Measurements from ENCODE around the gene AFF2. TPM values are rescaled to one million over a fixed set of nuclear protein-coding genes. Genes with fewer than 3 reads are reported as not detected.

The AFF2 gene
- total RNA-seq, 6 donors from 2014 or later = 6.1 to 17.4 (median 9.7) TPM

- 80 to 88% methylated on average over 3 of the region's 3 CpGs for WGBS, 2 donors
- Histone ChIP-seq H3K9me3 (no peaks in the 10 kb centered on the region), H3K27me3 (no peaks in the 10 kb centered on the region), H3K27ac (no peak overlapping the region), H3K4me1 (no peaks in the 10 kb centered on the region), H3K36me3 (no peaks in the 10 kb centered on the region), H3K4me3 (no peak overlapping the region)
- DNase-seq (no peak), ATAC-seq (ENCODE audit: low FRiP score in 2 of 2) (no peak)
- no peak for TF ChIP-seq EP300 (IDR thresholded peaks at IDR 0.05)
- TF ChIP-seq POLR2AphosphoS5 (IDR thresholded peaks at IDR 0.05) = no peak
- no peak for TF ChIP-seq CTCF (IDR thresholded peaks at IDR 0.05)
Measured at GRCh38 chrX:148577741-148578140, 77.3 kb downstream of the AFF2 start.

DNA sequence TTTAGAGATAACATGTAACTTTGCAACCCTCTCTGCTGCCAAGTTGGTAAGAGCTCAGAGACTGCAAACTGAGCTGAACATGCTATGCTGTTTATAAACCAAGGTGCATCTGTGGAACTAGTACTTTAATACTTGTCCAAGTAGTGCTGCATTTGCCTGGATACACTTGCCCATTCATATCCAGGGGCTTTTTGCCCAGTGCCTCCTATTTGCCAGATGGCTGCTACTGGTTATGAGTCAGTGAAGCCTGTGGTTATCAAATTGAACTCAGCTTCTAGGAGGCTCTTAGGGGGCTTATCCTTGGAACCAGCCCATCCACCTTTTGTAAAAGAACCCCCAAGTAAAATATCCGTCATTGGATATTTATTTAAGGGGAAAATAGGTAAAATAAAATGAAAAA is 79.6 kb downstream of the AFF2 start:
- no peaks in the 10 kb centered on the region for H3K4me1 ChIP-seq
- no peak for ATAC-seq (ENCODE audit: low FRiP score in 2 of 2)
- 0% methylated on average over 1 of the region's 1 CpG for whole genome bisulfite sequencing, 2 donors
- no peaks in the 10 kb centered on the region for H3K27me3 ChIP-seq
- no peak for DNase-seq
- no peaks in the 10 kb centered on the region for H3K9me3 ChIP-seq
- TF ChIP-seq EP300 (IDR thresholded peaks at IDR 0.05) (no peak), POLR2AphosphoS5 (IDR thresholded peaks at IDR 0.05) (no peak), POLR2A (IDR thresholded peaks at IDR 0.05) (no peak), CTCF (IDR thresholded peaks at IDR 0.05) (no peak)
- no peak overlapping the region for H3K27ac ChIP-seq
- no peak overlapping the region for H3K4me3 ChIP-seq
- no peaks in the 10 kb centered on the region for H3K36me3 ChIP-seq

DNA sequence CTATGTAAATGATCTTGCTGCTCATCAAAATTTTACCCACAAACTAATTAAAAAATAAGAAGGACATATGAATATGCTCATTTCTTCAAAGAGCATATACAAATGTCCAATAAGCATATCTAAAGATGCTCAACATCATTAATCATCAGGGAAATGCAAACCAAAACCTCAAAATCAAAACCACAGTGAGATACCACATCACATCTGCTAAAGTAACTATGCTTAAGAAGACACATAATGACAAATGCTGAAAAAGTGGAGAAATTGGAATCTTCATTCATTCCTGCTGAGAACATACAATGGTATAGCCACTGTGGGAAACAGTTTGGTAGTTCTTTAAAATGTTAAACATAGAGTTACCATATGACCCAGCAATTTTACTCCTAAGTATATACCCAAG is 81.9 kb downstream of the AFF2 start:
- no peak for TF ChIP-seq POLR2A (IDR thresholded peaks at IDR 0.05)
- no peak for TF ChIP-seq EP300 (IDR thresholded peaks at IDR 0.05)
- no peak for TF ChIP-seq POLR2AphosphoS5 (IDR thresholded peaks at IDR 0.05)
- no peak for TF ChIP-seq CTCF (IDR thresholded peaks at IDR 0.05)
- no peaks in the 10 kb centered on the region for H3K36me3 ChIP-seq

DNA sequence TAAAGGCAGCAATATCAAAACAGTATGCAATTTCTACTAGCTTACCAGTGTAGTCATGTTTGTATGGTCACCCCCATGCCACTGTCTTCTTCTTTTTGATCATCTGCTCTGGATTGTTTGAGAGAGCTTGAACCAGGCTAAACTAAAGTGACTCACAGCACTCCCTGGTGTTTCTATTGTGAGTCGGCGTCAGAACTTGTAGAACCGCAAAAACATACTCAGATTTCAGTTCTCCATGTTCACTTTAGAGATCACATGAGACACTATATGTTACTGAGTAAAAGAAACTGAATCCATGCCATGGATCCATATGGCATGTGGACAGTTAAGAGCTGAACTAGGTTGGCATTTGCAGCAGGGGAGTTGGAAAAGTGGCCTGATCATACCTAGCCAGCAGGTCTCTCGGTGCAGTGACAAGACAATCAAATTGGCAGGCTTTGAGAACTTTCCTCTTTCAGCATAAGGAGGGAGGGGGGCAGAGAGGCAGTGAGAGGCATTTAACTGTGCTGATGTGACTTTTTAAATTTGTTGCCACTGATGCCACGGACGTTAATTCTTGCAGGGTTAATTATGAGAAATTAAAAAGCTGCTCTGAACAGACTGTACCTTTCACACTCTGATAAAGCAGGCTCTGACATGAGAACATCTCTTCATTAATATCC is 88.4 kb downstream of the AFF2 start:
- DNase-seq = no peak
- Histone ChIP-seq H3K27ac (no peak overlapping the region), H3K4me1 (no peaks in the 10 kb centered on the region), H3K36me3 (no peaks in the 10 kb centered on the region), H3K9me3 (no peaks in the 10 kb centered on the region), H3K4me3 (no peak overlapping the region), H3K27me3 (peaks cover 0 to 3% (median 0%) of the 10 kb centered on the region in 4 donors)
- no peak for ATAC-seq (ENCODE audit: low FRiP score in 2 of 2)
- no peak for TF ChIP-seq POLR2AphosphoS5 (IDR thresholded peaks at IDR 0.05)
- TF ChIP-seq EP300 (IDR thresholded peaks at IDR 0.05) = no peak
- no peak for TF ChIP-seq CTCF (IDR thresholded peaks at IDR 0.05)
- no peak for TF ChIP-seq POLR2A (IDR thresholded peaks at IDR 0.05)
- 59 to 80% methylated on average over 4 to 6 of the region's 6 CpGs for WGBS, 2 donors

More for the DNA sequence above, 81.9 kb downstream of the AFF2 start:
- DNase-seq (no peak), ATAC-seq (ENCODE audit: low FRiP score in 2 of 2) (no peak)
- no peak overlapping the region for H3K4me3 ChIP-seq
- no peak overlapping the region for H3K27ac ChIP-seq
- H3K4me1 ChIP-seq = no peaks in the 10 kb centered on the region
- H3K9me3 ChIP-seq = no peaks in the 10 kb centered on the region
- H3K27me3 ChIP-seq = no peaks in the 10 kb centered on the region

- no peaks in the 10 kb centered on the region for H3K36me3 ChIP-seq
- DNase-seq = no peak
- H3K27ac ChIP-seq = no peak overlapping the region
- H3K4me1 ChIP-seq = no peaks in the 10 kb centered on the region
- 50 to 80% methylated on average over 1 of the region's 1 CpG for WGBS, 2 donors
- peaks cover 0 to 3% (median 0%) of the 10 kb centered on the region in 4 donors for H3K27me3 ChIP-seq
- no peaks in the 10 kb centered on the region for H3K9me3 ChIP-seq
- TF ChIP-seq EP300 (IDR thresholded peaks at IDR 0.05) (no peak), CTCF (IDR thresholded peaks at IDR 0.05) (no peak), POLR2A (IDR thresholded peaks at IDR 0.05) (no peak), POLR2AphosphoS5 (IDR thresholded peaks at IDR 0.05) (no peak)
- no peak for ATAC-seq (ENCODE audit: low FRiP score in 2 of 2)
- H3K4me3 ChIP-seq = no peak overlapping the region
Measured at GRCh38 chrX:148592595-148592994, 92.2 kb downstream of the AFF2 start.

Measured in upper lobe of left lung (tissue), 6 donors.